ENCODE data around the gene MBD4. TPM values are rescaled to one million over a fixed set of nuclear protein-coding genes. Genes with fewer than 3 reads are reported as not detected.

The MBD4 gene
- polyA plus RNA-seq, 1 donor (not counting 4 experiments of a cell fraction or from before 2014, with no cell fraction given), result 35.0 TPM

GRCh38 chr3:129473067-129473768 lies 33.5 kb upstream of the MBD4 start:
- Histone ChIP-seq H4K20me1 (ENCODE audit: control insufficient read depth, extremely low read depth, insufficient read depth, low read length) (no peaks in the 10 kb centered on the region), H3K9ac (ENCODE audit: control insufficient read depth, extremely low read depth, insufficient read depth, low read length) (no peak overlapping the region), H2AFZ (ENCODE audit: control insufficient read depth, low read length) (no peak overlapping the region), H3K9me1 (ENCODE audit: control insufficient read depth, extremely low read depth, insufficient read depth, low read length) (peaks cover 2% of the 10 kb centered on the region), H3K79me2 (ENCODE audit: control insufficient read depth, insufficient read depth, low read length) (no peaks in the 10 kb centered on the region), H3K4me3 (ENCODE audit: control insufficient read depth in 2 of 3, extremely low read depth in 1 of 3, insufficient read depth in 2 of 3, low read depth in 1 of 3, low read length in 3 of 3) (no peak overlapping the region), H3K27me3 (ENCODE audit: control insufficient read depth, extremely low read depth, insufficient read depth, low read length) (no peaks in the 10 kb centered on the region), H3K9me3 (ENCODE audit: control insufficient read depth, low read depth, low read length) (no peaks in the 10 kb centered on the region), H3K27ac (ENCODE audit: control insufficient read depth, insufficient read depth, low read length) (no peak overlapping the region), H3K4me2 (ENCODE audit: control insufficient read depth, extremely low read depth, insufficient read depth, low read depth, low read length) (no peak overlapping the region), H3K36me3 (ENCODE audit: control insufficient read depth in 2 of 2, extremely low read depth in 1 of 2, insufficient read depth in 2 of 2, low read length in 2 of 2) (peaks cover 0 to 9% of the 10 kb centered on the region in 2 experiments), H3K4me1 (ENCODE audit: control insufficient read depth, extremely low read depth, insufficient read depth, low read length) (no peaks in the 10 kb centered on the region)
- FAIRE-seq (no peak), DNase-seq (ENCODE audit: low read depth, low spot score) (no peak)
- TF ChIP-seq EZH2 (IDR thresholded peaks at IDR 0.05; ENCODE audit: low read length) (no peak), CTCF (optimal IDR thresholded peaks at IDR 0.05 in 1 of 3, IDR thresholded peaks at IDR 0.05 in 1 of 3, conservative IDR thresholded peaks at IDR 0.05 in 1 of 3; ENCODE audit: extremely low read depth in 1 of 3, insufficient read depth in 2 of 3, low read length in 3 of 3) (no peak)
- dilution Hi-C loops (cut with MboI; ENCODE audit: extremely low pct_ligation_motif_present, low sequenced_read_pairs), result no loop called here

GRCh38 chr3:129470861-129471260 lies 31.1 kb upstream of the MBD4 start:
- Histone ChIP-seq H3K9ac (ENCODE audit: control insufficient read depth, extremely low read depth, insufficient read depth, low read length) (no peak overlapping the region), H3K4me3 (ENCODE audit: control insufficient read depth in 2 of 3, extremely low read depth in 1 of 3, insufficient read depth in 2 of 3, low read depth in 1 of 3, low read length in 3 of 3) (no peak overlapping the region), H3K9me3 (ENCODE audit: control insufficient read depth, low read depth, low read length) (no peaks in the 10 kb centered on the region), H3K27me3 (ENCODE audit: control insufficient read depth, extremely low read depth, insufficient read depth, low read length) (no peaks in the 10 kb centered on the region), H3K4me1 (ENCODE audit: control insufficient read depth, extremely low read depth, insufficient read depth, low read length) (no peaks in the 10 kb centered on the region), H2AFZ (ENCODE audit: control insufficient read depth, low read length) (no peak overlapping the region), H3K27ac (ENCODE audit: control insufficient read depth, insufficient read depth, low read length) (no peak overlapping the region), H3K9me1 (ENCODE audit: control insufficient read depth, extremely low read depth, insufficient read depth, low read length) (peaks cover 2% of the 10 kb centered on the region), H4K20me1 (ENCODE audit: control insufficient read depth, extremely low read depth, insufficient read depth, low read length) (no peaks in the 10 kb centered on the region), H3K36me3 (ENCODE audit: control insufficient read depth in 2 of 2, extremely low read depth in 1 of 2, insufficient read depth in 2 of 2, low read length in 2 of 2) (no peaks in the 10 kb centered on the region), H3K79me2 (ENCODE audit: control insufficient read depth, insufficient read depth, low read length) (no peaks in the 10 kb centered on the region), H3K4me2 (ENCODE audit: control insufficient read depth, extremely low read depth, insufficient read depth, low read depth, low read length) (no peak overlapping the region)
- dilution Hi-C loops (cut with MboI; ENCODE audit: extremely low pct_ligation_motif_present, low sequenced_read_pairs), result no loop called here
- DNase-seq (ENCODE audit: low read depth, low spot score) (no peak), FAIRE-seq (no peak)
- TF ChIP-seq EZH2 (IDR thresholded peaks at IDR 0.05; ENCODE audit: low read length) (no peak), CTCF (optimal IDR thresholded peaks at IDR 0.05 in 1 of 3, IDR thresholded peaks at IDR 0.05 in 1 of 3, conservative IDR thresholded peaks at IDR 0.05 in 1 of 3; ENCODE audit: extremely low read depth in 1 of 3, insufficient read depth in 2 of 3, low read length in 3 of 3) (no peak)
